Gastroesophageal sphincter (tissue), 4 donors: Measurements from ENCODE around the gene CRIP3. TPM values are rescaled to one million over a fixed set of nuclear protein-coding genes. Genes with fewer than 3 reads are reported as not detected.

Experiments
- ATAC-seq: fragments of 150-250 bp; one replicate; pipeline ENCODE4 v1.9.1; 2016; ENCODE audit warnings: mild to moderate bottlenecking, moderate library complexity
- H3K27ac ChIP-seq, 4 donors: fragments of 200-600 bp; sonication (generic) in 3 of 4; 1 replicate in 3 of 4; 2 replicates in 1 of 4; pipeline ENCODE4 v1.5.1; 2016 to 2019
- H3K27me3 ChIP-seq: fragments of 200-600 bp; sonication (generic); one replicate; pipeline ENCODE4 v1.5.1; 2019
- H3K36me3 ChIP-seq, 2 donors: fragments of 200-600 bp; sonication (generic); one replicate each; pipeline ENCODE4 v1.5.1; 2019; ENCODE audit warnings: control low read depth in 1 of 2
- H3K4me1 ChIP-seq, 3 donors: fragments of 200-600 bp; sonication (generic); 1 replicate in 2 of 3; 2 replicates in 1 of 3; pipeline ENCODE4 v1.5.1; 2016 to 2019; ENCODE audit warnings: control low read depth in 2 of 3
- H3K4me3 ChIP-seq, 2 donors: fragments of 200-600 bp; sonication (generic); one replicate each; pipeline ENCODE4 v1.5.1; 2019; ENCODE audit warnings: mild to moderate bottlenecking in 1 of 2, moderate library complexity in 1 of 2
- H3K9me3 ChIP-seq, 3 donors: fragments of 200-600 bp; sonication (generic); one replicate each; pipeline ENCODE4 v1.5.1; 2017 to 2019; ENCODE audit warnings: control low read depth in 2 of 3
- EP300 ChIP-seq: sonication (generic); formaldehyde crosslinking; IDR thresholded peaks from one replicate; pipeline ENCODE4 v1.6.1; 2017; ENCODE audit warnings: antibody characterized with exemption, mild to moderate bottlenecking
- POLR2A ChIP-seq, 2 donors: fragments of 450-650 bp; IDR thresholded peaks; one replicate each; pipeline ENCODE4 v1.6.1; 2017; ENCODE audit warnings: antibody characterized with exemption in 2 of 2, mild to moderate bottlenecking in 2 of 2, moderate library complexity in 1 of 2
- POLR2AphosphoS5 ChIP-seq: sonication (generic); formaldehyde crosslinking; IDR thresholded peaks from one replicate; pipeline ENCODE4 v1.6.1; 2017; ENCODE audit warnings: antibody characterized with exemption
- WGBS, 2 donors: methylation state at CpG; one replicate each; pipeline ENCODE4 v1.1.5; 2018; ENCODE audit warnings: low coverage in 1 of 2; 5-methylcytosine and 5-hydroxymethylcytosine counted together
- total RNA-seq, 4 donors: library from RNA; depleted of rRNA; stranded (reverse); fragments of >200 nt; gene quantifications; one replicate each; pipeline ENCODE4 v1.1.0, GENCODE V29; 2016
- TF ChIP-seq, protein P1 (sequence below), 4 experiments: fragments of 200-600 bp in 2 of 4; fragments of 450-650 bp in 2 of 4; sonication (generic) in 1 of 4; IDR thresholded peaks; one replicate each; pipeline ENCODE4 v1.5.1; 2017 to 2019; ENCODE audit warnings: antibody characterized with exemption in 4 of 4, mild to moderate bottlenecking in 2 of 4, moderate library complexity in 2 of 4

CRIP3 gene
- total RNA-seq, 4 donors from 2014 or later = not detected

DNA sequence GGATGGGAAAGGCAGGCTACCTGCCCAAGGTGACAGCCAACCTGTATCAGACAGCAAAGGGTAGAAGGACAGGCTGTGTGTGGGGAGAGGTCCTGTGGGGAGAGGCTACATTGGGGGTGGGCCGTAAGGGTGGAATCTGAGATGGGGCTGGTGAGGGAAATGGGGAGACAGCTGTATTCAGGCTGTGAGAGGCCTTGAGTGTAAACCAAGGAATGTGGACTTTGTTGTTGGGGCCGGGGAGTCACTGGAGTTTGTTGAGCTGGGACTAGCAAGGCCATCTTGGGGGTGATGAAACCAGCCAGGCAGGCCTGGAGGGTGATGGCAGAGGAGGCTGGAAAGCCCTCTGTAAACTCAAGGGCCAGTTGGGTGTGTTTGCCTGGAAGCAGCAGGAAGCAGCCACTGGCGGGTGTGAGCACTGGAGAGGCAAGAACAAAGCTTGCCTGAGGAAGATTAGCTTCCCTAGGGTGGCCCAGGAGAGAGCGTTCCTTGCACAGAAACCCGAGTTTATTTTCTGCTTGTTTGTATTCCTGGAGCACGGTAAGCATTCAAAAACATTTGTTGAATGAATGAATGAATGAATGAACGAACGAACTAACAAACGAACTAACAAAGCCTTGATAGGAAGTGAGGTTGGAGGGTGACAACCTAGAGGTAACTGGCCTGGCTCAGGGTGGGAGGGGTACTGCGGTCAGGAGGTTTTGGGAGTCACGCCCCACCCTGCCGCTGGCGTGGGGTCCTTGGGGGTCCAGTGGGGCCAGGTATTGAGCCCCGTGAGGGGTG lies 46.4 kb downstream of the CRIP3 start:
- TF ChIP-seq POLR2AphosphoS5 = no peak
- TF ChIP-seq POLR2A (IDR thresholded peaks at IDR 0.05) = no peak
- TF ChIP-seq, protein P1, sequence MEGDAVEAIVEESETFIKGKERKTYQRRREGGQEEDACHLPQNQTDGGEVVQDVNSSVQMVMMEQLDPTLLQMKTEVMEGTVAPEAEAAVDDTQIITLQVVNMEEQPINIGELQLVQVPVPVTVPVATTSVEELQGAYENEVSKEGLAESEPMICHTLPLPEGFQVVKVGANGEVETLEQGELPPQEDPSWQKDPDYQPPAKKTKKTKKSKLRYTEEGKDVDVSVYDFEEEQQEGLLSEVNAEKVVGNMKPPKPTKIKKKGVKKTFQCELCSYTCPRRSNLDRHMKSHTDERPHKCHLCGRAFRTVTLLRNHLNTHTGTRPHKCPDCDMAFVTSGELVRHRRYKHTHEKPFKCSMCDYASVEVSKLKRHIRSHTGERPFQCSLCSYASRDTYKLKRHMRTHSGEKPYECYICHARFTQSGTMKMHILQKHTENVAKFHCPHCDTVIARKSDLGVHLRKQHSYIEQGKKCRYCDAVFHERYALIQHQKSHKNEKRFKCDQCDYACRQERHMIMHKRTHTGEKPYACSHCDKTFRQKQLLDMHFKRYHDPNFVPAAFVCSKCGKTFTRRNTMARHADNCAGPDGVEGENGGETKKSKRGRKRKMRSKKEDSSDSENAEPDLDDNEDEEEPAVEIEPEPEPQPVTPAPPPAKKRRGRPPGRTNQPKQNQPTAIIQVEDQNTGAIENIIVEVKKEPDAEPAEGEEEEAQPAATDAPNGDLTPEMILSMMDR (IDR thresholded peaks at IDR 0.05) = no peak
- TF ChIP-seq EP300 = no peak
- Histone ChIP-seq H3K27ac (no peak overlapping the region), H3K4me3 (no peak overlapping the region), H3K36me3 (no peaks in the 10 kb centered on the region), H3K27me3 (peaks cover 15% of the 10 kb centered on the region), H3K4me1 (no peaks in the 10 kb centered on the region), H3K9me3 (no peaks in the 10 kb centered on the region)
- no peak for ATAC-seq
- WGBS, 2 donors = 72 to 85% methylated on average over 10 to 11 of the region's 14 CpGs

DNA sequence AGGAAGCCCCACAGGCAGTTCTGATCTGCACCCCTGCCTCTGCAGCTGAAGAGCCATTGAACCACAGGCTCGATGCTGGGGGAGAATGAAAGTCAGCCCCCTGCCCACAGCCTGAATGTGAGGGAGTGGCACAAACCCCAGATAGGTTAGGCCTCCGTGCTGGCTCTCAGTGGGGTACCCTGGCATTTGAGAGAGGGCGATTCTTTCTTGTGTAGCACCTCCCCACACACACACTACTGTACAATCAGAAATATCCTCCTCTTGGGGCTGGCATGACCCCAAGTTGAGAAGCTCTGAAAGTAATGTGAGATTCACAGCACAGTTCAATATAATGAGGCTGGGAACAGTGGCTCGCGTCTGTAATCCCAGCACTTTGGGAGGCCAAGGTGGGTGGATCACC lies 47.4 kb downstream of the CRIP3 start:
- Histone ChIP-seq H3K36me3 (no peaks in the 10 kb centered on the region), H3K9me3 (no peaks in the 10 kb centered on the region), H3K4me1 (no peaks in the 10 kb centered on the region), H3K4me3 (no peak overlapping the region), H3K27ac (no peak overlapping the region), H3K27me3 (peaks cover 21% of the 10 kb centered on the region)
- 74 to 100% methylated on average over 2 to 5 of the region's 5 CpGs for WGBS, 2 donors
- no peak for ATAC-seq
- TF ChIP-seq POLR2A (IDR thresholded peaks at IDR 0.05) = no peak
- TF ChIP-seq, protein P1 (IDR thresholded peaks at IDR 0.05) = no peak
- no peak for TF ChIP-seq EP300
- no peak for TF ChIP-seq POLR2AphosphoS5

DNA sequence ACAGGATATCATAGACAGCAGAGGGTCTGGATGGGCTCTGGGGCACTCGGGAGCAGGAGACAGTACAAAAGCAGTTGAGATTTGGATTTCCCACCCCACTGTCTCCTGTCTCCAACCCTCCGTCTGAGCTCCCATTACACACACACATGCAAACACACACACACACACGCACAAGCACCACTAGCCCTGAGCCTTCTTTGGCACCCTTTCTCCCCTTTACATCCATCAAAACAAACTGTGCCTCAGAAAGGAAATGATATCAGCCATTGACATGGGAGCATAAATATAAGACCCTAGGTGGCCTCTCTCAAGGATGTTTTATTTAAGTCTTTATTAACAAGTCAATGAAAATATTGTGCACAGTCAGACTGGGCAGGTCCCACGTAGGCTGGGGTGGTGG lies 47.8 kb downstream of the CRIP3 start:
- Histone ChIP-seq H3K27ac (no peak overlapping the region), H3K4me1 (no peaks in the 10 kb centered on the region), H3K4me3 (no peak overlapping the region), H3K36me3 (no peaks in the 10 kb centered on the region), H3K9me3 (no peaks in the 10 kb centered on the region), H3K27me3 (peaks cover 22% of the 10 kb centered on the region)
- TF ChIP-seq EP300 (no peak), POLR2A (IDR thresholded peaks at IDR 0.05) (no peak), POLR2AphosphoS5 (no peak)
- TF ChIP-seq, protein P1 (IDR thresholded peaks at IDR 0.05) = no peak
- 69 to 90% methylated on average over 2 to 3 of the region's 4 CpGs for WGBS, 2 donors
- no peak for ATAC-seq

DNA sequence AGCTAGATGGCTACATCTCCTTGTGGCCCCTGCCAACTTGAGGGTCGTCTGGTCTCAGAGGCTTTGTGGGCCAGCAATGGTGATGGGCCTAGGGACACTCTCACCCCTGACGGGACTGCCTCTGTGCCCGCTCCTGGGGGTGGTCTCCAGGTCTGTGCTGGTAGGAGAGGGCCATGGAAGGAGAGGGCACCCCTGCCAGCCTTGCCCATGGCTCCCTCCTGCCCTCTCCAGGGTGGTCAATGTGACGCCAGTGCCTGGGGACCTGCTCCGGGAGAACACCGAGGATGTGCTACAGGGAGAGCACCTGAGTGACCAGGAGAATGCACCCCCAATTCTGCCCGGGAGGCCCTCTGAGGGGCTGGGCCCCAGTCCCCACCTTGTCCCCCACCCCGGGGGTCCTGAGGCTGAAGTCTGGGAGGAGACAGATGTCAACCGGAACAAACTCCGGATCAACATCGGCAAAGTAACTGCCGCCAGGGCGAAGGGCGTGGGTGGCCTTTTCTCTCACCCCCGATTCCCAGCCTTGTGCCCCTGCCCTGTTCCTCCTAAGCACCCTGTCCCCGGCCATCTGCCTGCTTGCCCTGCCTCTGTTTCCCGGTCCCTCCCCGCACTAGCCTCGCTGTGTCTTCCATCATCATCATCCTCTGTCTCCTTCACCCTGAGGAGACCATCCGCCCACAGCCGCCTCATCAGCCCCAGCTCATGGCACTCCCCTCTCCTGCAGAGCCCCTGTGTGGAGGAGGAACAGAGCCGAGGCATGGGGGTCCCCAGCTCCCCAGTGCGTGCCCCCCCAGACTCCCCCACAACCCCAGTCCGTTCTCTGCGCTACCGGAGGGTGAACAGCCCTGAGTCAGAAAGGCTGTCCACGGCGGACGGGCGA lies 49.6 kb downstream of the CRIP3 start:
- no peak overlapping the region for H3K4me3 ChIP-seq
- H3K27me3 ChIP-seq = peaks cover 39% of the 10 kb centered on the region
- no peak overlapping the region for H3K27ac ChIP-seq
- WGBS, 2 donors = 80 to 96% methylated on average over 4 to 9 of the region's 30 CpGs
- H3K9me3 ChIP-seq = no peaks in the 10 kb centered on the region
- no peaks in the 10 kb centered on the region for H3K36me3 ChIP-seq
- no peak for ATAC-seq
- H3K4me1 ChIP-seq = no peaks in the 10 kb centered on the region
- TF ChIP-seq POLR2AphosphoS5 (no peak), POLR2A (IDR thresholded peaks at IDR 0.05) (no peak), EP300 (no peak)
- TF ChIP-seq, protein P1 (IDR thresholded peaks at IDR 0.05) = no peak
